ENCODE measurements around the gene CEP170B.

Gene CEP170B

GRCh38 chr14:104868060-104868740 is 3.1 kb downstream of the CEP170B start:
- peak; percentile 42 for DNase-seq (ENCODE audit: low spot score)

GRCh38 chr14:104868811-104869572 is 3.9 kb downstream of the CEP170B start:
- no peak for DNase-seq (ENCODE audit: low spot score)

GRCh38 chr14:104869669-104870367 is 4.8 kb downstream of the CEP170B start:
- no peak for DNase-seq (ENCODE audit: low spot score)

GRCh38 chr14:104870368-104871144 is 5.5 kb downstream of the CEP170B start:
- no peak for DNase-seq (ENCODE audit: low spot score)

GRCh38 chr14:104871145-104871655 is 6.1 kb downstream of the CEP170B start:
- DNase-seq (ENCODE audit: low spot score) = no peak

GRCh38 chr14:104871656-104872468 is 6.8 kb downstream of the CEP170B start:
- no peak for DNase-seq (ENCODE audit: low spot score)

- DNase-seq (ENCODE audit: low spot score) = no peak
Observed at GRCh38 chr14:104872469-104873341, 7.6 kb downstream of the CEP170B start.

GRCh38 chr14:104873380-104874055 is 8.4 kb downstream of the CEP170B start:
- DNase-seq (ENCODE audit: low spot score) = no peak

- DNase-seq (ENCODE audit: low spot score) = no peak
Observed at GRCh38 chr14:104874110-104874531, 9.1 kb downstream of the CEP170B start.

- DNase-seq (ENCODE audit: low spot score) = no peak
Observed at GRCh38 chr14:104874571-104875411, 9.7 kb downstream of the CEP170B start.

- DNase-seq (ENCODE audit: low spot score) = no peak
Observed at GRCh38 chr14:104875412-104875751, 10.3 kb downstream of the CEP170B start.

GRCh38 chr14:104875811-104876210 is 10.7 kb downstream of the CEP170B start:
- DNase-seq (ENCODE audit: low spot score) = no peak

- peak; percentile 78 for DNase-seq (ENCODE audit: low spot score)
Observed at GRCh38 chr14:104876251-104876699, 11.2 kb downstream of the CEP170B start.

- DNase-seq (ENCODE audit: low spot score) = no peak
Observed at GRCh38 chr14:104877066-104877805, 12.2 kb downstream of the CEP170B start.

GRCh38 chr14:104877806-104878550 is 12.9 kb downstream of the CEP170B start:
- no peak for DNase-seq (ENCODE audit: low spot score)

- DNase-seq (ENCODE audit: low spot score) = no peak
Observed at GRCh38 chr14:104878582-104878981, 13.5 kb downstream of the CEP170B start.

Data from ecto neural progenitor cell (in vitro differentiated cells).